T-helper 1 cell treated with Interleukin-12 subunit alpha and Interleukin-12 subunit beta and Interleukin-4 antibody, amounts not matched to agents 30 μg/mL and 1 μg/mL, for 36 hours (primary cell): ENCODE measurements around the gene NPDC1.

Source experiments
- H3K27ac Mint-ChIP-seq: one replicate; pipeline ENCODE4 v1.8.0; 2021; ENCODE audit warnings: mild to moderate bottlenecking, mixed read lengths
- H3K27me3 Mint-ChIP-seq: one replicate; pipeline ENCODE4 v1.8.0; 2021; ENCODE audit warnings: low read depth, mixed read lengths
- H3K36me3 Mint-ChIP-seq: one replicate; pipeline ENCODE4 v1.8.0; 2021; ENCODE audit warnings: low read depth, mixed read lengths
- H3K4me1 Mint-ChIP-seq: one replicate; pipeline ENCODE4 v1.8.0; 2021; ENCODE audit warnings: low read depth, mixed read lengths
- H3K4me3 Mint-ChIP-seq: one replicate; pipeline ENCODE4 v1.8.0; 2021; ENCODE audit warnings: mild to moderate bottlenecking, moderate library complexity, mixed read lengths
- H3K9me3 Mint-ChIP-seq: one replicate; pipeline ENCODE4 v1.8.0; 2021; ENCODE audit warnings: mixed read lengths

Gene NPDC1

DNA sequence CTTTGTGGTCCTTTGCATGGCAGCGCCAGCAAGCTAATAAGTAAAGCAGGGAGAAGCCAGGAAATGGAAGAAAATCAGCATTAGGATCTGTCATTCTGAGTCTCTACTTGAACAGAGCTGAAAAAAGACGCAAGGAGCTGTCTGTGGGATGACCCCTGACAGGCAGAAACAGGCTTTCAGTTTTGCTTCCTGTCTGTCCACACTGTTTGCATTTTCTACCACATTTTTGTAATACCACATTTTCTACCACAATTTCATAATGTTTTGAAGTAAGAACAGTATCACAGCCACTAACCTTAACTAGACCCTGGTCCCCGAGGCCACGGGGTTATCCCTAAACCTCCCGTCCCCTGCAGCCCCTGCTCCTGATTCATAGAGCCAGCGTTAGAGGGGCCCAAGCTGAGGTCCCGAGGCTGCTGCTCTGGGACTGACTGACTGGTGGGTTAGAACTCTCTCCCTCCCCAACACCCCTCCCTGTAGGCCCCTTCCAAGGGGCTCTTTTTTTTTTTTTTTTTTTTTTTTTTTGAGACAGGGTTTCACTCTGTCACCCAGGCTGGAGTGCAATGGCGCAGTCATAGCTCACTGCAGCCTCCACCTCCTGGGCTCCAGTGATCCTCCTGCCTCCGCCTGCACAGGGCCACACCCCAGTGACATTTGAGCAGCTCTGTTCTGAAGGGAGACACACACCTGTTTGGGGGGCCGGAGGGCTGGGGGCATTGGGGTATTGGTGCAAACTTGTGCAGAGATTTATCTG, 45.6 kb downstream of the NPDC1 start:
- peaks cover 4% of the 10 kb centered on the region for H3K27me3 Mint-ChIP-seq
- H3K4me1 Mint-ChIP-seq: peaks cover 22% of the 10 kb centered on the region
- peak overlapping the region; percentile 75 for H3K27ac Mint-ChIP-seq
- H3K36me3 Mint-ChIP-seq: no peaks in the 10 kb centered on the region
- peak overlapping the region; percentile 11 for H3K4me3 Mint-ChIP-seq
- H3K9me3 Mint-ChIP-seq: no peaks in the 10 kb centered on the region

DNA sequence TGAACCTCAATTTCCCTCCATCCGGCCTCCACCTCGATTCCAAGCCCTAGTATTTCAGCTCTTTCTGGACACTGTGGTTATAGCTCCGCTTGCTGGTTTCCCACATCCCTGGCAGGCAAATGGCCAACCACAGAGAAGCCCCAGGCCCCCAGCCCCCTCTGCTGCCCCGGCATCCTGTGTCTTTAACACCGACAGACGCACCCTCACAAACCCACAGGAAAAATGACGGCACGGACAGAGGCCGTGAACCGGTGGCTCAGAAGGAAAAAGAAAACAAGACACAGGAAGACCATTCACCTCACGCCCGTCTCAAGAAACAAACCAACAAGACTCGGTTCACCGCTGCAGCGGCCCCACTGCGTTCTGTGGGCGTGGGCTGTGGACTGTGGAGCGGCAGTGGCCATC, 48.1 kb downstream of the NPDC1 start:
- peaks cover 27% of the 10 kb centered on the region for H3K4me1 Mint-ChIP-seq
- peaks cover 7% of the 10 kb centered on the region for H3K36me3 Mint-ChIP-seq

DNA sequence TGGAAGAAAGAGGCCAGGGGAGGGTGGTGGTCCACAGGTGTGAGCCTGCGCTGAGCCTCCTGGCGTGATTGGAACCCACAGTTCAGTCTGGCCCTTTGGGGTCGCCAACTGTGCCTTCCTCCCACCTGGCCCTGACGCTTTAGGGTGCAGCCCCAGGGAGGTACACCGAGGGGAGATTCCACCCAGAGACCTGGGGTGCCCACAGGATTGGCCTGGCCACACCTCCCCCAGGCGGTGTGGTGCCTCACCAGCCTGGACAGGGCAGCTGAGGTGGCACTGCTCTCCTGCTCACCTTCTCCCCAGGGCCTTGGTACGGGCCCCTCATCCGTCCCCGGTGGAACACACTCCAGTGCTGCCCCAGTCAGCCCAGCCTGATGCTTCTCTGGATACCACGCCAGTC, 48.6 kb downstream of the NPDC1 start:
- peak overlapping the region; percentile 64 for H3K4me3 Mint-ChIP-seq
- H3K36me3 Mint-ChIP-seq: peaks cover 9% of the 10 kb centered on the region
- no peaks in the 10 kb centered on the region for H3K9me3 Mint-ChIP-seq
- H3K27me3 Mint-ChIP-seq: peaks cover 4% of the 10 kb centered on the region
- peaks cover 27% of the 10 kb centered on the region for H3K4me1 Mint-ChIP-seq
- peak overlapping the region; percentile 73 for H3K27ac Mint-ChIP-seq

More for the DNA sequence above, 48.1 kb downstream of the NPDC1 start:
- H3K9me3 Mint-ChIP-seq: no peaks in the 10 kb centered on the region
- H3K27me3 Mint-ChIP-seq: peaks cover 4% of the 10 kb centered on the region
- H3K27ac Mint-ChIP-seq: peak overlapping the region; percentile 73
- peak overlapping the region; percentile 64 for H3K4me3 Mint-ChIP-seq

GRCh38 chr9:136996361-136997292, 49.4 kb downstream of the NPDC1 start, which contains the start of gene CLIC3:
Gene CLIC3 (minus strand): TSS chr9:136996568. CDS start chr9:136996543, 25 bp downstream.
- Mint-ChIP-seq H3K4me3 (peak within 1 kb of the TSS; percentile 25), H3K9me3 (no peaks in the 10 kb centered on the region), H3K27me3 (peaks cover 4% of the 10 kb centered on the region), H3K27ac (peak within 1 kb of the TSS; percentile 52), H3K36me3 (peaks cover 9% of the 10 kb centered on the region), H3K4me1 (peaks cover 28% of the 10 kb centered on the region)

- H3K4me1 Mint-ChIP-seq: peaks cover 33% of the 10 kb centered on the region
- peak overlapping the region; percentile 25 for H3K4me3 Mint-ChIP-seq
- no peaks in the 10 kb centered on the region for H3K9me3 Mint-ChIP-seq
- peak overlapping the region; percentile 52 for H3K27ac Mint-ChIP-seq
- peaks cover 4% of the 10 kb centered on the region for H3K27me3 Mint-ChIP-seq
- H3K36me3 Mint-ChIP-seq: peaks cover 9% of the 10 kb centered on the region
These were observed 50.1 kb downstream of the NPDC1 start for GRCh38 chr9:136995772-136996311.

- peaks cover 32% of the 10 kb centered on the region for H3K4me1 Mint-ChIP-seq
- no peak overlapping the region for H3K27ac Mint-ChIP-seq
- H3K4me3 Mint-ChIP-seq: no peak overlapping the region
- H3K9me3 Mint-ChIP-seq: no peaks in the 10 kb centered on the region
- H3K36me3 Mint-ChIP-seq: peaks cover 9% of the 10 kb centered on the region
- peaks cover 4% of the 10 kb centered on the region for H3K27me3 Mint-ChIP-seq
These were observed 50.6 kb downstream of the NPDC1 start for GRCh38 chr9:136995362-136995761.

DNA sequence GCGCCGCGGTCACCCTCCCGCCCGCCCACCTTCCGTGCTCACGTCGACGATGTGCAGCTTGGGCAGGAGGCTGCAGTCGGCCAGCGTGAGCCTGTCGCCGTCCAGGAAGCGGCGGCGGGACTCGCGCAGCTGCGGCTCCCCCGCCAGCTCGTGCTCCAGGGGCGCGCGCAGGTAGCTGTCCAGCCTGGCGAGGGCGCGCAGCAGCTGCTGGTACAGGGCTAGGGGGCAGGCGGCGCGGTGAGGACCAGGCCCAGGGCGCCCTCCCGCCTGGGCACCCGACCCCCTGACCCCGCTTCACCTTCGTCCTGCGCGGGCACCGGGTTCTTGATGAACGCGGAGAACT, 51.1 kb downstream of the NPDC1 start:
- Mint-ChIP-seq H3K36me3 (peaks cover 9% of the 10 kb centered on the region), H3K4me3 (no peak overlapping the region), H3K4me1 (peaks cover 27% of the 10 kb centered on the region), H3K27me3 (peaks cover 9% of the 10 kb centered on the region), H3K9me3 (no peaks in the 10 kb centered on the region), H3K27ac (no peak overlapping the region)

DNA sequence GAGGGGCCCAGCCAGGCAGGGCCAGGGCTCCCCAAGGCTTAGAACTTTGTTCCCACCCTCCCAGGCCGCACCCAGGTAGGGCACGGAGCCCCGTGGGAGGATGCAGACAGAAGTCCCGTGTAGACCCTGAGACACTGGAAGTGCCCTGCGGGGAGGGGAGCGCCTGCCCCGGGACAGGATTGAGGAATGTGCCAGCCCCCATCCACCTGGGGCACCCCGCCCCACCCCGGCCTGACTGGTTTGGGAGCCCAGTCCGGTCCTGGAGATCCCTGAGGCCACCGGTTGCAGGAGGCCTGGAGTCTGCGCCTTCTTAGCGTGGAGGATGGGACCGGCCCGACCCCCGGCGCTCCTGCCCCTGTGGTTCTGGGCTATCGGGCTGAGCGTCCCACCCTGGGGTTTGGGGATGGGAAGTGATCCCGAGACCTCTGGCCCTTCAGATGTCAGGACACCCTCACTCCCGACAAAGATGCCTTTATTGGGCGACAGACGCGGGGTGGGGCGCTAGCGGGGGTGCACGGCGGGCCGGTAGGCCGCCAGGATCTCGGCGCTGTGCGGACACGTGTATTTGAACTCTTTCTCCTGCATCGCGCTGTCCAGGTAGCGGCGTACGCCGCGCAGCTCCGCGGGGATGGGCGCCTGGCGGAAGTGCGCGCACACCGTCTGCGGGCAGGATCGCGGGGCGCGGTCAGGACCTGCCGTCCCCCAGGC, 51.6 kb downstream of the NPDC1 start:
- Mint-ChIP-seq H3K27ac (no peak overlapping the region), H3K36me3 (peaks cover 9% of the 10 kb centered on the region), H3K4me3 (peak overlapping the region; percentile 84), H3K4me1 (peaks cover 27% of the 10 kb centered on the region), H3K9me3 (no peaks in the 10 kb centered on the region), H3K27me3 (peaks cover 14% of the 10 kb centered on the region)

DNA sequence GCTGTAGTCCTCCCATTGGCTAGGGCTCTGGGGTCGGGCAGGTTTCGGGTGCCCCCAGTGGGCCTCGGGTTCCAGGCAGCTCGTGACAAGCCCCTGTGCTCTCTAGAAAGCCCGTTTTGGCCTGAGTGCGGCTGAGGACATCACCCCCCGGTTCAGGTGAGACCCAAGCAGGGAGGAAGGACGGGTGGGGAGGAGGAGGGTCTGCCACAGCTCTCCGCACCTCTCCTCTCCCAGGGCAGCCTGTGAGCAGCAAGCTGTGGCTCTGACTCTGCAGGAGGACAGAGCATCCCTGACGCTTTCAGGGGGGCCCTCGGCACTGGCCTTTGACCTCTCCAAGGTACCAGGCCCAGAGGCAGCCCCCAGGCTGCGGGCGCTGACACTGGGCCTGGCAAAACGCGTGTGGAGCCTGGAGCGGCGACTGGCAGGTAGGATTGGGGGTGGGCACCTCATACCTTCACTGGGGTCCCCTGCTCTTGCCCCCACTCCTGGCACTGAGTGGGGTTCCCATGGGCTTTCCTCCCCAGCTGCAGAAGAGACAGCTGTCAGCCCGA, 53.1 kb downstream of the NPDC1 start:
- no peaks in the 10 kb centered on the region for H3K9me3 Mint-ChIP-seq
- peaks cover 9% of the 10 kb centered on the region for H3K36me3 Mint-ChIP-seq
- H3K27me3 Mint-ChIP-seq: peaks cover 26% of the 10 kb centered on the region
- H3K27ac Mint-ChIP-seq: peak overlapping the region; percentile 87
- H3K4me3 Mint-ChIP-seq: peak overlapping the region; percentile 84
- H3K4me1 Mint-ChIP-seq: peaks cover 23% of the 10 kb centered on the region

GRCh38 chr9:136991993-136992818, 53.8 kb downstream of the NPDC1 start, which contains the start of gene PAXX:
Gene PAXX (plus strand): TSS chr9:136992422. CDS start chr9:136992444, 22 bp downstream.
- peak within 1 kb of the TSS; percentile 84 for H3K4me3 Mint-ChIP-seq
- peaks cover 18% of the 10 kb centered on the region for H3K4me1 Mint-ChIP-seq
- peaks cover 28% of the 10 kb centered on the region for H3K27me3 Mint-ChIP-seq
- peak within 1 kb of the TSS; percentile 88 for H3K27ac Mint-ChIP-seq
- no peaks in the 10 kb centered on the region for H3K9me3 Mint-ChIP-seq
- peaks cover 9% of the 10 kb centered on the region for H3K36me3 Mint-ChIP-seq

GRCh38 chr9:136990242-136990911, 55.6 kb downstream of the NPDC1 start:
- H3K4me1 Mint-ChIP-seq: peaks cover 15% of the 10 kb centered on the region
- H3K36me3 Mint-ChIP-seq: peaks cover 9% of the 10 kb centered on the region
- peak overlapping the region; percentile 23 for H3K27ac Mint-ChIP-seq
- no peaks in the 10 kb centered on the region for H3K9me3 Mint-ChIP-seq
- peak overlapping the region; percentile 78 for H3K4me3 Mint-ChIP-seq
- peaks cover 37% of the 10 kb centered on the region for H3K27me3 Mint-ChIP-seq
